HL-60 (cell line): Measurements from ENCODE around the gene LHX2.

Experiments
- POLR2AphosphoS5 ChIP-seq: IDR thresholded peaks from 2 replicates; pipeline ENCODE4 v1.6.1; 2012; ENCODE audit warnings: low read depth
- TF ChIP-seq, protein P1 (sequence below): IDR thresholded peaks from one replicate; pipeline ENCODE4 v1.5.1; 2011; ENCODE audit warnings: low read length, control low read depth, inconsistent platforms; ENCODE audit not compliant: insufficient read depth

DNA sequence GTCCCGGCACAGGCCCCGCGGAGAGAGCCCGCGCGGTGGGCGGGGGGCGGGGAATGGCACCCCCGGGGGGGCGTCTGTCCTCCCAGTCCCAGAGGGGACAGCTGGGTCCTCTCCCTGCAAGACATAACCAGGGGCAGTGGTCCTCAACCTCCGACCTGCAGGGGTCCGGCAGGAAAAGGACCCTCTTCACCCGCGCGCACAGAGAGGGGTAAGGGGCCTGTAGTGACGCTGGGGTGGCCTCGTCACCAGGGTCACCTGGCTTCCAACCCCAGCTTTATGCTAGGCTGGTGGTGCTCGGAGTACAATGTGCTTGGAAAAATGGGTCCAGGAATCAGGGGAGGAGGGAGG is 34.2 kb downstream of the LHX2 start:
- TF ChIP-seq, protein P1, sequence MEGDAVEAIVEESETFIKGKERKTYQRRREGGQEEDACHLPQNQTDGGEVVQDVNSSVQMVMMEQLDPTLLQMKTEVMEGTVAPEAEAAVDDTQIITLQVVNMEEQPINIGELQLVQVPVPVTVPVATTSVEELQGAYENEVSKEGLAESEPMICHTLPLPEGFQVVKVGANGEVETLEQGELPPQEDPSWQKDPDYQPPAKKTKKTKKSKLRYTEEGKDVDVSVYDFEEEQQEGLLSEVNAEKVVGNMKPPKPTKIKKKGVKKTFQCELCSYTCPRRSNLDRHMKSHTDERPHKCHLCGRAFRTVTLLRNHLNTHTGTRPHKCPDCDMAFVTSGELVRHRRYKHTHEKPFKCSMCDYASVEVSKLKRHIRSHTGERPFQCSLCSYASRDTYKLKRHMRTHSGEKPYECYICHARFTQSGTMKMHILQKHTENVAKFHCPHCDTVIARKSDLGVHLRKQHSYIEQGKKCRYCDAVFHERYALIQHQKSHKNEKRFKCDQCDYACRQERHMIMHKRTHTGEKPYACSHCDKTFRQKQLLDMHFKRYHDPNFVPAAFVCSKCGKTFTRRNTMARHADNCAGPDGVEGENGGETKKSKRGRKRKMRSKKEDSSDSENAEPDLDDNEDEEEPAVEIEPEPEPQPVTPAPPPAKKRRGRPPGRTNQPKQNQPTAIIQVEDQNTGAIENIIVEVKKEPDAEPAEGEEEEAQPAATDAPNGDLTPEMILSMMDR, result no peak
- no peak for TF ChIP-seq POLR2AphosphoS5
